Erythroblast (primary cell): ENCODE data around the gene ADAM10.

Experiments
- GATA1 ChIP-seq: IDR thresholded peaks from 2 replicates; pipeline ENCODE4 v1.6.1; 2011; ENCODE audit warnings: low read depth, mild to moderate bottlenecking, control low read depth, low read length, moderate library complexity
- POLR2A ChIP-seq: IDR thresholded peaks from 2 replicates; pipeline ENCODE4 v1.6.1; 2011; ENCODE audit warnings: mild to moderate bottlenecking, low read length

GRCh38 chr15:58641660-58642059 lies 107.8 kb downstream of the ADAM10 start:
- TF ChIP-seq POLR2A: no peak
- no peak for TF ChIP-seq GATA1
